ENCODE data around the gene SCLT1. TPM values are rescaled to one million over a fixed set of nuclear protein-coding genes. Genes with fewer than 3 reads are reported as not detected.

The SCLT1 gene
- polyA plus RNA-seq (10.2 and 12.8 TPM in 2 replicates), polyA minus RNA-seq (41.1 and 54.0 TPM in 2 replicates)

- Histone ChIP-seq H2AFZ (ENCODE audit: low read depth, low read length) (peak within 1 kb of the TSS; percentile 65), H3K9me3 (ENCODE audit: low read length) (no peaks in the 10 kb centered on the region), H3K9ac (ENCODE audit: low read length) (peak within 1 kb of the TSS; percentile 78), H3K27ac (ENCODE audit: low read length) (peak within 1 kb of the TSS; percentile 85), H3K36me3 (ENCODE audit: insufficient read depth, low read length) (no peaks in the 10 kb centered on the region), H3K27me3 (ENCODE audit: insufficient read depth, low read depth, low read length) (no peaks in the 10 kb centered on the region), H3K79me2 (replicated peaks; ENCODE audit: insufficient read depth, low read length) (peaks cover 28% of the 10 kb centered on the region), H3K9me2 (ENCODE audit: insufficient read depth, low read length) (no peaks in the 10 kb centered on the region), H3K4me2 (ENCODE audit: low read length) (peak within 1 kb of the TSS; percentile 90), H4K20me1 (ENCODE audit: insufficient read depth) (no peaks in the 10 kb centered on the region), H3F3A (ENCODE audit: insufficient read depth, low read length, poor library complexity, severe bottlenecking) (no peaks in the 10 kb centered on the region), H3K4me3 (ENCODE audit: low read length) (peak within 1 kb of the TSS; percentile 83)
- TF ChIP-seq EP300 (conservative IDR thresholded peaks at IDR 0.05; ENCODE audit: poor library complexity, severe bottlenecking) = peak; percentile 60
- TF ChIP-seq REST (IDR thresholded peaks at IDR 0.05; ENCODE audit: borderline replicate concordance) = peak; percentile 56
- TF ChIP-seq SMC3 (conservative IDR thresholded peaks at IDR 0.05; ENCODE audit: poor library complexity) = peak; percentile 58
- TF ChIP-seq CTCF (IDR thresholded peaks at IDR 0.05; ENCODE audit: poor library complexity, severe bottlenecking) = no peak
- peak; percentile 69 for TF ChIP-seq TAF1 (IDR thresholded peaks at IDR 0.05; ENCODE audit: low read depth)
- TF ChIP-seq POLR2AphosphoS5 (IDR thresholded peaks at IDR 0.05) = peak; percentile 74
- peak; percentile 0 for TF ChIP-seq RAD21 (conservative IDR thresholded peaks at IDR 0.05)
- peak; percentile 92 for TF ChIP-seq MXI1 (conservative IDR thresholded peaks at IDR 0.05; ENCODE audit: poor library complexity, severe bottlenecking)
- TF ChIP-seq EZH2 (IDR thresholded peaks at IDR 0.05; ENCODE audit: borderline replicate concordance, insufficient read depth, low read length, poor library complexity, severe bottlenecking) = no peak
Measured at GRCh38 chr4:129093191-129093920, at the start of gene SCLT1. Gene SCLT1, minus strand, starts transcription at chr4:129093539. Its CDS starts 436 bp downstream, at chr4:129093103.

- Histone ChIP-seq H3F3A (ENCODE audit: insufficient read depth, low read length, poor library complexity, severe bottlenecking) (no peaks in the 10 kb centered on the region), H3K27ac (ENCODE audit: low read length) (no peak overlapping the region), H3K27me3 (ENCODE audit: insufficient read depth, low read depth, low read length) (no peaks in the 10 kb centered on the region), H3K9me3 (ENCODE audit: low read length) (no peaks in the 10 kb centered on the region), H3K36me3 (ENCODE audit: insufficient read depth, low read length) (no peaks in the 10 kb centered on the region), H3K9ac (ENCODE audit: low read length) (no peak overlapping the region), H3K79me2 (replicated peaks; ENCODE audit: insufficient read depth, low read length) (no peaks in the 10 kb centered on the region), H3K9me2 (ENCODE audit: insufficient read depth, low read length) (no peaks in the 10 kb centered on the region), H4K20me1 (ENCODE audit: insufficient read depth) (no peaks in the 10 kb centered on the region), H3K4me2 (ENCODE audit: low read length) (no peak overlapping the region), H3K4me3 (ENCODE audit: low read length) (no peak overlapping the region), H2AFZ (ENCODE audit: low read depth, low read length) (no peak overlapping the region)
- no peak for TF ChIP-seq TAF1 (IDR thresholded peaks at IDR 0.05; ENCODE audit: low read depth)
- peak; percentile 54 for TF ChIP-seq SMC3 (conservative IDR thresholded peaks at IDR 0.05; ENCODE audit: poor library complexity)
- TF ChIP-seq CTCF (IDR thresholded peaks at IDR 0.05; ENCODE audit: poor library complexity, severe bottlenecking) = peak; percentile 58
- no peak for TF ChIP-seq REST (IDR thresholded peaks at IDR 0.05; ENCODE audit: borderline replicate concordance)
- TF ChIP-seq MXI1 (conservative IDR thresholded peaks at IDR 0.05; ENCODE audit: poor library complexity, severe bottlenecking) = no peak
- no peak for TF ChIP-seq POLR2AphosphoS5 (IDR thresholded peaks at IDR 0.05)
- peak; percentile 68 for TF ChIP-seq RAD21 (conservative IDR thresholded peaks at IDR 0.05)
- no peak for TF ChIP-seq EP300 (conservative IDR thresholded peaks at IDR 0.05; ENCODE audit: poor library complexity, severe bottlenecking)
- no peak for TF ChIP-seq EZH2 (IDR thresholded peaks at IDR 0.05; ENCODE audit: borderline replicate concordance, insufficient read depth, low read length, poor library complexity, severe bottlenecking)
Measured at GRCh38 chr4:129140521-129140920, 47.2 kb upstream of the SCLT1 start.

Data from neural cell (in vitro differentiated cells).